Fibroblast of skin of left biceps (primary cell): Measurements from ENCODE around the gene COX19.
"Not testable (repeated sequence)": the region's sequence is repeated elsewhere in the genome, so short reads cannot be mapped to it uniquely, and the experiment has no call there.

Experiments
- DNase-seq, 2 experiments: peaks; one replicate each; pipeline ENCODE4 v3.0.0-alpha.2; 2013; ENCODE audit warnings: low read depth in 2 of 2

COX19 gene

DNA sequence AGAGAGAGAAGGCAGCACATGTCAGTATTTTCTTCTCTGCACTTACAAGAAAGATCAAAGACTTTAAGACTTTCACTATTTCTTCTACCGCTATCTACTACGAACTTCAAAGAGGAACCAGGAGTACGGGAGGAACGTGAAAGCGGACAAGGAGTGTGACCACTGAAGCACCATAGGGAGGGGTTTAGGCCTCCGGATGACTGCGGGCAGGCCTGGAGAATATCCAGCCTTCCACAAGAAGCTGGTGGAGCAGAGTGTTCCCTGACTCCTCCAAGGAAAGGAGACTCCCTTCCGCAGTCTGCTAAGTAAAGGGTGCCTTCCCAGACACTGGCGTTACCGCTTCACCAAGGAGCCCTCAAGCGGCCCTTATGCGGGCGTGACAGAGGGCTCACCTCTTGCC lies 14.4 kb downstream of the COX19 start:
- not testable (repeated sequence) for DNase-seq

DNA sequence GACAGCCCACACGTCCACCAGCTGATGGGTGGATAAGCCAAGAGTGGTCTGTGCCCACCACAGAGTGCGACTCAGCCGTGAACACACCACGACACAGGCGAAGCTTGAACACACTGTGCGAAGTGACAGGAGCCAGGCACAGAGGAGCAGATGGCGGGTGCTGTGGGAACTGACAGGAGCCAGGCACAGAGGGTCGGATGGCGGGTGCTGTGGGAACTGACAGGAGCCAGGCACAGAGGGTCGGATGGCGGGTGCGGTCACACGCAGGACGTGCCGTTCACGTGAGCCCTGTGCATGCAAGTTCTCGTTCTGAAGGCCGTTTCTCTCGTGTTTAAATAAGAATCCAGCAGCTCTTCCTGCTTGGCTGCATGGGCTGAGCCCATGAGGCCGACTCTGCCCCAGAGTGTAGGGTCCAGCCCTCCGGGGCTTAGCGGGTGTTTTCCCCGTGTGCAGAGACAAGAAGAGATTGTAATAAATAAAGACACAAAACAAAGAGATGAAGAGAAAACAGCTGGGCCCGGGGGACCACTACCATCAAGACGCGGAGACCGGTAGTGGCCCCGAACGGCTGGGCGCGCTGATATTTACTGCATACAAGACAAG lies 15.0 kb downstream of the COX19 start:
- no peak for DNase-seq

DNA sequence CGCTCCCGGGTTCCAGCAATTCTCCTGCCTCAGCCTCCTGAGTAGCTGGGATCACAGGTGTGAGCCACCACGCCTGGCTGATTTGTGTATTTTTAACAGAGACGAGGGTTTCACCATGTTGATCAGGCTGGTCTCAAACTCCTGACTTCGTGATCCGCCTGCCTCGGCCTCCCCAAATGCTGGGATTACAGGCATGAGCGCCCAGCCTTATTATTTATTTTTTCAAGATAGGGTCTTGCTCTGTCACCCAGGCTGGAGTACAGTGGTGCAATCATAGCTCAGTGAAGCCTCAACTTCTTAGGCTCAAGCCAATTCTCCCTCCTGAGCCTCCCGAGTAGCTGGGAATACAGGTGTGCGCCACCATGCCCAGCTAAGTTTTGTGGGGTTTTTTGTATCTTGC lies 15.6 kb downstream of the COX19 start:
- not testable (repeated sequence) for DNase-seq

DNA sequence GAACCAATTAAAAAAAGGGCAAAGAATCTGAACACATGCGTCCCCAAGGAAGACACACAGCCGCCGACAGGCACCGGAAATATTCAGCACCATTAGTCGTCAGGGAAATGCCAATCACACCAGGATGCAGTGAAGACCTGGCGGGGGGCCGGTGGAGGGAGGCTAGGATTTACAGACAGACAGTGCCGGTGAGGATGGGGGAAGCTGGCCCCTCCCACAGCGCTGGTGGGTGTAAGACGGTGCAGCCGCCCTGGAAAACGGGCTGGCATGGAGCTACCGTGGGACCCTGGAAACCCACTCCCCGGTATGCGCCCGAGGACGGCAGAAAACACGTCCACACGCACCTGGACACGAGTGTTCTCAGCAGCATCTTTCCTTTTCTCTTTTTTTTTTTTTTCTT lies 16.1 kb downstream of the COX19 start:
- no peak for DNase-seq

DNA sequence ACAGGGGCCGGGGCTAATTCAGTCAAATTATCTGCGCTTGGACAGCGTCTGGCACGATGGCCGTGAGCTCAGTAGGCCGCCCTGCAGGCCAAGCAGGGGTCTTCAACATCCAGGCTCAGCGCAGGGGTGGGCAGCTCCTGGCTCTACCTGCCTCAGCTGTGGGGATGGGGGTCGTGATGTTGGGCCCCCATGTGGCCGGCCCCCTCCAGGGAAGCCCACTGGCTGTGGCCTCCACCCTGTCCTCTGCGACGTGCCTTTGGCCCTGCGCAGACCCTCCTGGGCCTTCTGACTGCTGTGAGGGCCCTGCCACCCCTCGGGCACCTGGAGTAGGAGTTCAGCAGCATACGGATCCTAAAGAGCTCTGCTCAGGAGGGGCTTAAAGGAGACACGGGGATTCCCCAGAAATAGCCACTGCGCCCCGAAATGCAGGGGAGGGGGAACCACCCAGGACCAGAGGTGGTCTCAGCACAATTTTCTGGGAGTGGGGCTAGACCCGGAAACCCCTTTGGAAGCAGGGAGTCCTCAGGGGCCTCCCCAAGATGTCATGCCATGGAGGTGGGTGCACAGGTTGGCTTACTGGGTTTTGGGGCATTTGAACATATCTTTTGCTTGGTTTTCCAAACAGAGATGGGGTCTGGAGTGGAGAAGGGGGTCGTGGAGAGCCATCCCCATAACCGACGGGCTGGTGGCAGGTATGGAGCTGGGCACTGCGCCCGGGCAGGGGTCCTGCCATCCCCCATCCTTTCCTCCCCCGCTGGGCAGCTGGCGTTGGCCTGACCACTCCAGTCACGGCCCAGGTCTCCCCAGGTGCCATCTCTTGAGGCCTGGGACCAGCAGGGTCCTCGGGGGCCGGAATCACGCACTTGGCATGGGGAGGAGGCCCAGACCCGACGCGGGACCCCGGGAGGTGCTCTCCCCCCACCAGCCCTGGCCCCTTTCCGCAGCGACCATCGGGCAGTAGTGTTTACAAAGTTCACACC lies 16.8 kb downstream of the COX19 start:
- DNase-seq, result no peak

DNA sequence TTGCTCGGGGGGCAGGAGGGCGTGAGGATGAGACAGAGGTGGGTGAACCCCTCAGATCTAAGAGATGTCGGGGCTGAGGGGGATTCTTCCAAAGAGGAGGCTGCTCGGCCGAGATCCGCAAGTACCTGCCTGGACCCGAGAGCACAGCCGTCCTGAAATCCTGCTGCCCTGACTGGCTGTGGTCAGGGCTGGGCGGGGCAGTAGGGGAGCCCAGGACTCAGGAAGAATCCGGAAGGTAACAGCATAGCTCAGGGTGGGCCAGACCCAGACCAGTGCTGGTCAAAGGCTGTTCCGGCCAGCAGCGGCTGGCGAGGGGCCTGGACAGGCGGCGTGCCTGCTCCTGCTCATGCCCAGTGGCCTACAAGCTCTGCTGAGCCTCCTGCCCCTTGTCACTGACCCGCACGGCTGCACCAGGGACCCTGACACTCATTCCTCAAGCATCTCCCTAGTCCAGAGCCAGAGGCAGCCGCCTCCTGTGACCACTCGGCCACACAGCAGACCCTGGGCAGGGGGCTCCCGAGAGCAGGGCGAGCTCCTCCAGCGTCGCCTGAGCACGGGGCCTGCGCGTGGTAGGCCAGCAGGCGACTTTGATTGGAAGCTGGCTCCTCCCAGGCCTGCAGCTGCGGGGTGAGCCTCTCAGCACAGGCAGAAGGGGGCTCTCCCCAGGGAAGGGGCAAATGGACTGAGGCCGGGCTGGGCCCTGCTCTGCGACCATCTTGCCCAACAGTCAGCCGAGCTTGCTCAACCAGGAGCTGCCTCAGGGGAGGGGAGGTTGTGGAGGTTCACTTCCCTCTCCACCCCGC lies 17.7 kb downstream of the COX19 start:
- DNase-seq, result no peak

DNA sequence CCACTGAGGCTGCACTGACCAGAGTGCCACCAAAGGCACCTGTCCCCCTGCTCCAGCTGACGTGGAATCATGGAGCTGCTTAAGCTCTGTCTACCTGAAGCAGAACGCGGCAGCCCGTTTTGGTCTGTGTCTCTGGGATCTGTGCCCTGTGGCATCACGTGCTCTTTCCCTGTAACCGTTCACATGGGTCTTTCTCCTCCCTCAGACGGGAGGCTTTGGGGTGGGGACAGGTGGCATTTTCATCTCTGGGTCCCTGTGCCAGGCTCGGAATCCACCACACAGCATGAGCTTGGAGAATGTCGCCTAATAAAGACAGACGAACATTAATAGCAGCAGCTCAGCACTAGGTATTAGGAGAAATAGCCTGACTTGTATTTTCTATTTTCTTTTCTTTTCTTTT lies 19.3 kb downstream of the COX19 start:
- no peak for DNase-seq

DNA sequence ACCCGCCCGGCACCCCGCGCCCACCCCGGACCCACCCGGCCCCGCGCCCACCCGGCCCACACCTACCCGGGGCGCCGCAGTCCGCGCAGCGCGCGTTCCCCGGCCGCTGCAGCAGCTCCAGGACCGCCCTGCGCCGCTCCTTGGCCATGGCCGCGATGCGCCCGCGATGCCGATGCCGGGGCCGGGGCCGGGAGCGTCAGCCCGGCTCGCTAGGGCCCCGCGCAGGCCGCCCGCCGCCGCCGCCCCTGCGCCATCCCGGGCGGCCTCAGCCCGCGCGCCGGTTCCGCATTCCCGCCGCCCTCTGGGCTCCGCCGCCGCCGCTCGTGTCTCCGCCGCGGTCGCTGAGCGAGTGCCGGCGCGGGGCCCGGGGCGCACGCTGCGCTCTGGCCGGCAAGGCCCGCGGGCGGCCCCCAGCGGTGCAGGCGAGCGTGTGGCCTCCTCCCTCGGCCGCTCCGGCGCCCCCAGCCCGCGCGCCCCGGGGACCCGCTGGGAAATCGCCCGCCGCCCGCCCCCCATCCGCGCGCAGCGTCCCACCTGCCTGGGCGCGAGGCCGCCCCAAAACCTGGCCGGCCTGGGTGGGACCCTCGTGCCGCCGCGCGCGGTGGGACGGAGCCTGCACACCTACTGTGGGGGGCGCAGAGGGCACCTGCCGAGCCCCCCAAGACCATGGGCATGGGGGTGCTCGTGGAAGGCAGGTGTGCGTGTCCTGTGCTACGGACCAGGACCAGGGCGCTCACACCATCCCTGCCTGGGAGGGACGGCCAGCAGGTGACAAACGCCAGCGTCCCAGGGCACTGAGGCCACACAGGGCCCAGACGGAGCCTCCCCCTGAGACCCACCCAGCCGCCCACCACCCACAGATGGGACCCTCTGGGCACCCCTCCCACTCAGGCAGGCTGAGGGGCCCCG lies 20.8 kb downstream of the COX19 start, which contains the start of gene ADAP1:
Gene ADAP1 (minus strand): TSS at position 351 of the 909 bp plus-strand sequence. CDS start 203 bp downstream, at position 148.
- DNase-seq, result no peak

DNA sequence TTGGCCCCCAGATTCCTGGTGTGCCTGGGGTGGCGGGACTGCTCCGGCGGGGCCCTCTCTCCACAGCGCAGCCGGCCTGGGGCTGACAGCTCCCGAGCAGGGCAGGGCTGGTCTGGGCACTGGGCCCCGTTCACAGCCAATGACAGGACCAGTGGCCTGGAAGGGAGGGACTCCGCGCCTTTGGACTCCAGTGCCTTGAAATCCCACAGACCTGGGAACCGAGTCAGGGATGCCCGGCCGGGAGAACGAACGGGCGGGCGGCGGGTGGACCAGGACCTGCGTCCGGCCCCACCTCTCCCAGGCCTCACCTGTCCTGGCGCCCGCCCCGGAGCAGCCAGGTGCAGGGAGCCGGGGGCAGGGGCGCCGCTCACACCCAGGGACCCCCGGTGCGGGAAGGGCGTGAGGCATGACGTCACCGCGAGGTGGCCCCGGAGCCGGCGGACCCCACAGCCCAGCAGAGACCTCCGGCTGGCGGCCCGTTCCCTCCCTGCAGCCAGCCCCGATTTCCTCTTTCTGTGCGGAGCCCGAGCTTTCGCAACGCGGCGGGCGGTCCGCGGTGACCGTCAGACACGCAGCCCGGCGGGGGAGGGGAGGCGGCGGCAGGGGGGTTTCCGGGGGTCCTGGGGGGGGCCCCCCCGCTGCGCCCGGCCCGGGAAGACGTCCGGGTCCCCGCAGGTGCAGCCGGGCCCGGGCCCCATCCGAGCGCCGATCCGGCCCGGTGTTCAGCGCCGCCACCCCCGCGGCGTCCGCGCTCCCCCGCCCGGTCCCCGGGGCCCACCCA lies 21.6 kb downstream of the COX19 start:
- no peak for DNase-seq

DNA sequence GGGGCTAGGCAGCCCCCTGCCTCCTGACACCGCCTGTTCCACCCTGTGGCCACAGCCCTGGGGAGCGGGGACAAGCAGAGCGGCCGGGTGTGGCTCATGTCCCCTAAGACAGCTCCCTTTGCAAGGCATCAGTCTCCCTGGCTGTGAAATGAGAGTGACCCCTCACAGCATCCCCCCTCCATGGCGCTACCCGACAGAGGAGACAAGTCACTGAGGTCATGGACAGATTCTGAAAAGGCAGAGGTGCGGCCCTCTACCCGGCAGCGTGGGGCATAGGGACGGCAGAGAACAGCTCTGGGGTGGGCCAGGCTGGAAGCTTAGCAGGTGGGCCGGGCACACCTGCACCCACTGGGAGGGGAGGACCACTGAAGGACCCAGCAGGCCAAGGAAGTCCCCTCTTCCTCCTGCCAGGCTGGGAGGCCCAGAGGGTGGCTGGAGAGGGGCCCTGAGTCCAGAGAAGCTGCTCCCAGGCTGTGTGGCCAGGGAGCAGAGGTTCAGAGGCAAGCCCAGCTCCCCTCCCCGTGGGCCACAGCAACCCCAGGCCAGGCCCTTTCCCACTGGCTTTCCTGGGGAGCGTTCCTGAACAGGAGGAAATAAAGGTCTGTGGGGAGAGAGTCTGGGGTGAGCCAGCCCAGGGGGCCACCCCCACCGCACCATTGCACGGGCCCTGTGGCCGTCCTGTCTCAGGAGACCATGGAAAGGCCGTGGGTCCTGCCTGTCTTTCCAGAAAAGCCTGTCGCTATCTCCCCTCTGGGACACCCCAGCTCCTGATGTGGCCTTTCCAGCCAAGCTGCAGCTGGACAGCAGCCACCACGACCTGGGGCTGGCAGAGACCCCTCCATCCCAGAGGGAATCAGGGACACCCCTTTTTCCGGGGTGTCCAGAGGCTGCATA lies 22.6 kb downstream of the COX19 start:
- DNase-seq, result no peak

DNA sequence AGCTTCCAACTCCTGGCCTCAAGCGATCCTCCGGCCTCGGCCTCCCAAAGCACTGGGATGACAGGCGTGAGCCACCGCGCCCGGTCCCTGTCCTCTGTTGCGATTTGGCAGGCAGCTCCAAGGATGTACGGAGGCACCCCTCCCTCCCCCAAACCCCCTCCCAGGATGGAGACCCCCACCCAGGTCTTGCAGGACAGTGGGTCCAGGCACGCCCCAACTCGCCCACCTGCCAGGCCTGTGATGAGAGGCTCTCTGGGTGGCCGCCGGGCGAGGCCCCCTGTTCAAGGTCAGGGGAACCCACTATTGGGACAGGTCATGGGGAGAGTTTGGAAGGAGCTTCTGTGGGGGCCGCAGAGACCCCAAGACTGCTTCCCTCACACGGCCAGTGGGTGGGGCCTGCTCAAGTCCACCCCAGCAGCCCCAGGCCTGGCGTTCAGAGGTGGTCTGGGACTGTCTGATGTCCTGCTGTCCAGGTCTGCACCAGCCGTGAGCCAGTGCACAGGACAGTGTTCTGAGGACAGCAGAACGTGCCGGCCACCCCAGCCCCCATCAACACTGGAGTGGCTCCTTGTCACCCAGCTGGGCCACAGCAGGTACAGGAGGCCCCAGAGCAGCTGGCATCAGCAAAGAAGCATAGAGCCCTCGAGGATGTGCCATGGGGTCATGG lies 23.3 kb downstream of the COX19 start:
- no peak for DNase-seq

DNA sequence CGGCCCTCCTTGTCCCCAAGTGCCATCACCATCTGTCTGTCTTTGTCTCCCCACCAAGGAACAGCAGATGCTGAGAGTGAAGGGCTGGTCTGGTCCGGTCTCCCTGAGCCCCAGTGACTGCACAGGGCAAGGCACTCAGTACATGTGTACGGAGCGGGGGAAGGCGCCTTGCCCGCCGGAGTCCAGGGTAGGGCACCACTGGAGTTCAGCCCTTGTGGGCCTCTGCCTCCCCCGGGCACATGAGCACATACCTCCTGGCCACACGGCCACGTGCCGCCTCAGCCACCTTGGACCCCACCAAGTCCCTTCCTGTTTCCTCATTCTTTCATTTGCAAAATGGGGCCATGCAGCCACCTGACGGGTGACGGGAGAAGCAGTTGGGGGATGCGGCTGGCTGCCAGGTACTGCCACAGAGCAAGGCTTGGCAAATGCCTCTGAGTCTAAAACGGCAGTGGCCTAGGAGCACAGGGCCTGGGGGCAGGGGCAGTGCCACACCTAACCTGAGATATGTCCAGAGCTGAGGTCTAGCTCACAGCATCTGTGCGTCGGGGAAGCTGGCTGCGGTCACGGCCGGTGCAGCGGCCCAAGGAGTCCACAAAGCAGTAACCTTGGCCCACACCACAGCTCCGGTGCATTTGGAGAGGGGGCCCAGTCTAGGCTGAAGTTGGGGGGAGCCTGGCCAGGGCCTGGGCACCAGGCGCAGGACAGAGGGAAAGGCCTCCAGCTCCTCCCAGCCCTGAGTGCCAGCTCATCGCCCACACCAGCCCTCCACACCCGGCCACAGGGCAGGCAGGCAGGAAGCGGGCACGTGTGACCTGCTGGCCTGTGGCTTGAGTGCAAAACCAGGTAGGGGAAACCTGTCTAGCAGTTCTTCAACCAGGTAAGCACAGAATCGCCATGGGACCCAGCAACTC lies 26.1 kb downstream of the COX19 start:
- DNase-seq, result no peak

DNA sequence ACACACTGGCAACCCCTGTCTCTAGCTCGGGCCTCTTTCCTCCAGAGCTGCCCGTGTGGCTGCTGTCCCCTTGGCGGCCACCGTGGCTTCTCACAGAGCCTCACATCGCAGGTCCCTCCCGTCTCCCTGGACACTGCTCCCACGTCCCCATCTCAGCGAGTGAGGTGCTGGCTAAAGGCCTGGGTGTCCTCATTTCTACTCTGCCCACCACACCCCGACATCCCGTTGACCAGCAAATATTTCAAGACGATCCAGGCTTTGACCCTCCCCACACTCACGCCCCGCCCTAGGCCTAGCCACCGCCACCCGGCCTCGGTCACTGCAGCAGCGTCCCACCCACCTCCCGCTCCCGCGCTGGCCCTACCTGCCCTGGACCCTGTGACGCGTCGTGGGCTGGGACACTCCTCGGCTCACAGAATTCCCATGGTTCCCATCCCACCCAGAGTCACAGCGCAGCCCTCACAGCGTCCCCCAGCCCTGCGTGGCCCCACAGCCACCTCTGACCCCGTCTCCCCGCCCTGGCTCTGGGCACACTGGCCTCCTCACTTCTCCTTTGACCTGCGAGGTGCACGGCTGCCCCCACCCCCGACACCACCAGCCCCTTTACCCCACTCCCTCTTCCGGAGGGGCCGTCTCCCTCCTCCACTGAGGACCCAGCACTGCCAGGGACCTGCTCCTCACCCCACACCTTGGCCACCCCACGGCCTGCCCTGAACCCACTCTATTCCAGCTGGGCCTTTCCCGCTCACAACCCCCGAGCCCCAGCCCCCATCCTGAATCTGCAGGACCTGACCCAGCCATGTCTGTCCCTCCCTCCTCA lies 27.7 kb downstream of the COX19 start:
- no peak for DNase-seq

DNA sequence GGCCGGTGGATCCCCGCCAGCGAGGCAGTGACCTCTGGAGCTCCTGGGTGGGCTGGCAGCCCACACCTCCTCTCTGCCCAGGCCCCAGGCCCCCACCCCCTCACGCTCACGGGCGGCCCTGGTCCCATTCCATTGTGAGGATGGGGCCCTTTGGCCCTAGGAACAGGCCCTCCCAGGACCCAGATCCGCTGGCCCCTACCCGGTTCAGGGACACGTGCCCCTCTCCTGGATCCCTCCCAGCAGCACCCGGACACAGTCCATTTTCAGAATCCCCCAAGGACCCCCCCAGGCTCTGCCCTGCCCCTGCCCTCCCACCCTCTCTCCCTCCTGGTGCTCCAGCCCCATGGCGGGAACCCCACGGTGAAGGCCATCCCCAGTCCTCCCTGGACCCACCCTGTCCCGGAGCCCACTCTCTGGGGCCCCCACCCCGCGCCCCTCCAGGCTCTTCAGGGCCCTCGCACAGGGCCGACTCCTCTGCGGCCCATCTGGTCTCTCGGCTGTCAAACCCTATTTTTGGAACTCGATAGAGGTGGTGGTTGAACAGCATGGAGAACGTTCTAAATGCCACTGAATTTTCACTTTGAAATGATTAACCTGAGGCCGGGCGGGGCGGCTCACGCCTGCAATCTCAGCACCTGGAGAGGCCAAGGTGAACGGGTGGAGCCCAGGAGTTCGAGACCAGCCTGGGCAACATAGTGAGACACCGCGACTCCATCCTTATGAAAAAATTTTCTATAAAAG lies 28.9 kb downstream of the COX19 start:
- DNase-seq, result no peak

DNA sequence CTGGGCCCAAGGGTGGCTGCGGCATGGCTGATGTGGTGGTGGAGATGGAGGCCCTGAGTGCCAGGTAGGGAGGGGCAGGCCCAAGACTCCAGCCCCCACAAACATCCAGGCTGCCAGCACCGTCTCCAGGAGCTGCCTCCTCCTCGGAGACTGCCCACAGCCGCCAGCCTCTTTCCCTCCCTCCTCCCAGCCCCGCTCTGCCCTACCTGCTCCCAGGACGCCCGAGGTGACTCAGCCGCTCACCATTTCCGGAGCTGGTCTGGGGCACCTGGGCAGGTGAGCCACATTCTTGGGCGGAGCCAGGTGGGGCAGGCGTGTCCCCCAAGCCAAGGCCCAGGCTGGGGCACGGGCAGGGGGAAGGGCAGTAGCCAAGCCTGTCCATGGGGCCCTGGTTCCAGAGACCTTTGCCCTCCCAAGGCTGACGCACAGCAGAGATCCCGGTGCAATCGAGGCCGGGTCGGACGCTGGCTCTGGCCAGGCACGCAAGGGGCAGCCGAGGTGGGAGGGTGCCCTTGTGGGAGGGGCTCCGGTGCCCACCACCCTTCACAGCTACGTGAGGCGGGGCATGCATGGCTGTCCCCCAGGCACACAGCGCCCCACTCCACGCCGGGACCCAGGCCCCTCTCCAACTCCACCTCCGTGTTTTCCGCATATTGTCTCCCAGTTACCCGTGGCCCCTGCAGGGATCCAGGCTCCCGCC lies 29.6 kb downstream of the COX19 start:
- no peak for DNase-seq
